Naive thymus-derived CD4-positive, alpha-beta T cell (primary cell): ENCODE results near the gene ABCF1. TPM values are rescaled to one million over a fixed set of nuclear protein-coding genes. Genes with fewer than 3 reads are reported as not detected.

Experiments used
- ATAC-seq: fragments of 150-1000 bp; cut with Tn5 transposase; 2 replicates; pipeline ENCODE4 v1.10.0; 2021; ENCODE audit warnings: mild to moderate bottlenecking, moderate library complexity
- CTCF ChIA-PET: fragments of 350-600 bp; sonication (Branson Sonifier 250); formaldehyde crosslinking; loops from one replicate; lab custom pipeline; 2021; ENCODE audit warnings: antibody characterized with exemption; lab: Charles Lee
- POLR2A ChIA-PET: fragments of 350-600 bp; sonication (Branson Sonifier 250); formaldehyde crosslinking; loops from one replicate; lab custom pipeline; 2021; ENCODE audit warnings: antibody characterized with exemption, inconsistent platforms; lab: Charles Lee
- DNase-seq, 9 donors: peaks; one replicate each; pipeline versions ENCODE4 v3.0.0 to v3.0.0-alpha.2; 2020 to 2022; ENCODE audit warnings: mixed read lengths in 1 of 9
- H3K27ac ChIP-seq: one replicate; pipeline ENCODE4 v1.7.0; 2013; ENCODE audit warnings: mild to moderate bottlenecking, low read depth, low read length, moderate library complexity
- H3K27me3 ChIP-seq, 2 donors: one replicate each; pipeline ENCODE4 v1.7.0; 2013; ENCODE audit warnings: low read length in 2 of 2, mild to moderate bottlenecking in 2 of 2, moderate library complexity in 2 of 2; ENCODE audit not compliant: control insufficient read depth in 2 of 2, insufficient read depth in 2 of 2
- H3K36me3 ChIP-seq, 3 experiments: 1 replicate in 2 of 3; 2 replicates in 1 of 3; pipeline ENCODE4 v1.7.0; 2013; ENCODE audit warnings: low read length in 3 of 3, mild to moderate bottlenecking in 3 of 3, moderate library complexity in 1 of 3; ENCODE audit not compliant: insufficient read depth in 3 of 3, control insufficient read depth in 2 of 3
- H3K4me1 ChIP-seq, 2 donors: one replicate each; pipeline ENCODE4 v1.7.0; 2013; ENCODE audit warnings: low read length in 2 of 2, mild to moderate bottlenecking in 2 of 2, moderate library complexity in 1 of 2; ENCODE audit not compliant: control insufficient read depth in 2 of 2, insufficient read depth in 2 of 2
- H3K4me3 ChIP-seq: 2 replicates; pipeline ENCODE4 v1.7.0; 2013; ENCODE audit warnings: mild to moderate bottlenecking, low read length
- H3K9me3 ChIP-seq, 3 experiments: 1 replicate in 2 of 3; 2 replicates in 1 of 3; pipeline ENCODE4 v1.7.0; 2013; ENCODE audit warnings: low read length in 3 of 3; ENCODE audit not compliant: control insufficient read depth in 2 of 3
- H3K27ac Mint-ChIP-seq, 9 donors: one replicate each; pipeline ENCODE4 v1.8.0; 2020 to 2022; ENCODE audit warnings: mixed read lengths in 9 of 9, mild to moderate bottlenecking in 8 of 9, moderate library complexity in 5 of 9, inconsistent platforms in 2 of 9
- H3K27me3 Mint-ChIP-seq, 5 donors: one replicate each; pipeline ENCODE4 v1.8.0; 2021 to 2022; ENCODE audit warnings: mixed read lengths in 5 of 5, mild to moderate bottlenecking in 1 of 5
- H3K36me3 Mint-ChIP-seq, 5 donors: one replicate each; pipeline ENCODE4 v1.8.0; 2020 to 2022; ENCODE audit warnings: mixed read lengths in 5 of 5, mild to moderate bottlenecking in 3 of 5, inconsistent platforms in 1 of 5
- H3K4me1 Mint-ChIP-seq, 7 donors: one replicate each; pipeline ENCODE4 v1.8.0; 2020 to 2022; ENCODE audit warnings: mixed read lengths in 7 of 7, mild to moderate bottlenecking in 3 of 7, inconsistent platforms in 1 of 7
- H3K4me3 Mint-ChIP-seq, 10 donors: one replicate each; pipeline ENCODE4 v1.8.0; 2020 to 2022; ENCODE audit warnings: mild to moderate bottlenecking in 10 of 10, mixed read lengths in 10 of 10, moderate library complexity in 6 of 10, inconsistent platforms in 2 of 10
- H3K9me3 Mint-ChIP-seq, 11 donors: one replicate each; pipeline ENCODE4 v1.8.0; 2020 to 2022; ENCODE audit warnings: mixed read lengths in 11 of 11, mild to moderate bottlenecking in 4 of 11, inconsistent platforms in 1 of 11, moderate library complexity in 1 of 11
- intact Hi-C, 2 donors: fragments of 100-400 bp; cut with micrococcal nuclease; formaldehyde crosslinking; loops; one replicate each; pipeline ENCODE4 v1.15.1; 2023
- polyA plus RNA-seq, 2 donors: library from polyadenylated mRNA; unstranded; fragments of 300-500 nt; fragmentation: Illumina TruSeq; gene quantifications; one replicate each; pipeline ENCODE4 v1.2.3, GENCODE V29; 2021
- total RNA-seq, 6 experiments: library from RNA in 5 of 6; stranded (reverse) in 5 of 6; gene quantifications; 1 replicate in 5 of 6; 2 replicates in 1 of 6; pipeline ENCODE4 v1.2.3 and lab custom pipeline; 2021 to 2026

Gene ABCF1
- total and polyA plus RNA-seq, 7 experiments from 2014 or later = 25.2 to 116 (median 73.8) TPM

DNA sequence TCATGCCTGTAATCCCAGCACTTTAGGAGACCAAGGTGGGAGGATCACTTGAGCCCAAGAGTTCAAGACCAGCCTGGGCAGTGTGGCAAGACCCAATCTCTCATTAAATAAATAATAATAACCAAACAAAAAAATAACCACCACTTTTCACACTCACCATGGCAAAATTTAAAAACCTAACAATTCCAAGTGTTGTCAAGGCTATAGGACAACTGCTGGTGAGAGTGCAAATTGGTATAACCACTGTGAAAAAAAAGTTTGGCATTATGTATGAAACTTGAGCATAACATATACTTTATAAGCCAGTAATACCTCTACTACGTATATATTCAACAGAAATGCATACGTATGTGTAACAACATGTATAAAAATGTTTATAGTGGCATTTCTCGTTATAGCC, 10.3 kb upstream of the ABCF1 start:
- no peak for ATAC-seq
- POLR2A ChIA-PET = interaction anchor here (1.0 to 1.4 kb wide), 3 partner anchors 9 to 50 kb away, joined by 3 to 6 read pairs (median 3); partner anchors contain the start of gene ABCF1
- intact Hi-C loops = no loop called here

GRCh38 chr6:30562470-30563425, 8.5 kb upstream of the ABCF1 start:
- peaks cover 0 to 14% (median 0%) of the 10 kb centered on the region in 3 experiments for H3K36me3 ChIP-seq
- CTCF ChIA-PET = interaction anchor here (0.7 to 1.4 kb wide), 3 partner anchors 11 to 353 kb away, joined by 3 to 6 read pairs (median 4); no protein-coding TSS in a partner anchor
- no peak for DNase-seq
- ATAC-seq = no peak
- Mint-ChIP-seq H3K9me3 (peaks cover 0 to 3% (median 0%) of the 10 kb centered on the region in 11 donors), H3K36me3 (peaks cover 4 to 17% (median 13%) of the 10 kb centered on the region in 5 donors), H3K4me3 (no peak overlapping the region), H3K27me3 (no peaks in the 10 kb centered on the region), H3K27ac (peak overlapping the region in 7 of 9 donors; percentile 7 to 62 (median 36)), H3K4me1 (peaks cover 18 to 51% (median 38%) of the 10 kb centered on the region in 7 donors)
- intact Hi-C loops = no loop called here
- peaks cover 8 to 9% of the 10 kb centered on the region in 2 donors for H3K4me1 ChIP-seq
- POLR2A ChIA-PET = interaction anchor here (1.4 kb wide), 1 partner anchor 53 kb away, joined by 3 read pairs; no protein-coding TSS in a partner anchor
- no peaks in the 10 kb centered on the region for H3K27me3 ChIP-seq
- no peak overlapping the region for H3K4me3 ChIP-seq
- no peaks in the 10 kb centered on the region for H3K9me3 ChIP-seq
- no peak overlapping the region for H3K27ac ChIP-seq

More for the DNA sequence above, 10.3 kb upstream of the ABCF1 start:
- Mint-ChIP-seq H3K9me3 (peaks cover 0 to 5% (median 0%) of the 10 kb centered on the region in 11 donors), H3K4me3 (no peak overlapping the region), H3K27ac (peak overlapping the region in 1 of 9 donors; percentile 69), H3K27me3 (no peaks in the 10 kb centered on the region), H3K36me3 (peaks cover 4 to 17% (median 14%) of the 10 kb centered on the region in 5 donors), H3K4me1 (peaks cover 16 to 55% (median 43%) of the 10 kb centered on the region in 7 donors)
- no peak overlapping the region for H3K4me3 ChIP-seq
- H3K27ac ChIP-seq = no peak overlapping the region
- CTCF ChIA-PET = no interaction called here
- DNase-seq = no peak
- H3K4me1 ChIP-seq = peaks cover 8 to 12% of the 10 kb centered on the region in 2 donors
- peaks cover 0 to 23% (median 0%) of the 10 kb centered on the region in 3 experiments for H3K36me3 ChIP-seq
- no peaks in the 10 kb centered on the region for H3K9me3 ChIP-seq
- H3K27me3 ChIP-seq = no peaks in the 10 kb centered on the region

GRCh38 chr6:30564114-30564513, 7.1 kb upstream of the ABCF1 start:
- H3K27me3 Mint-ChIP-seq = no peaks in the 10 kb centered on the region

DNA sequence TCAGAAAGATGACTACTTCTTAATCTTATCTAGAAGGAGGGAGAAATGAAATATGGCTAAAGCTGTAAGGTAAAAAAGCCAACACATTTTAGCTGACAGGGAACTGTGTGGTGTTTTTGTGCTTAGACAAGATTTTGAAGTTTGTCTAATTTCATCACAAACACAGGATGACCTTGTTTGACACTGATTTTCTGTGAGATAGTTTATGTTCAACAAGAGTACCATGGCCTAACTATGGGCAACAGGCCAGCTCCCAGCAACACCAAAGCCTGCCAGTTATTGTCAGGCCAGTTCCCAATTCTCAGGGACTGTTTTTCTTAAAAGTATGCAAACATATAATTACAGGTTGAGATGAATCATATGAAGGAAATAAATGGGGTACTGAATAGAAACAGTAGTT, 5.5 kb upstream of the ABCF1 start:
- no peak overlapping the region for H3K4me3 ChIP-seq
- Mint-ChIP-seq H3K27me3 (peaks cover 0 to 4% (median 0%) of the 10 kb centered on the region in 5 donors), H3K4me3 (no peak overlapping the region), H3K4me1 (peaks cover 17 to 45% (median 36%) of the 10 kb centered on the region in 7 donors), H3K9me3 (peaks cover 0 to 3% (median 0%) of the 10 kb centered on the region in 11 donors), H3K36me3 (peaks cover 4 to 14% (median 12%) of the 10 kb centered on the region in 5 donors), H3K27ac (peak overlapping the region in 5 of 9 donors; percentile 43 to 75 (median 64))
- CTCF ChIA-PET = interaction anchor here (1.6 to 2.0 kb wide), 4 partner anchors 9 to 82 kb away, joined by 4 to 9 read pairs (median 5); partner anchors contain the start of gene PRR3
- intact Hi-C loops = no loop called here
- H3K36me3 ChIP-seq = peaks cover 0 to 14% (median 0%) of the 10 kb centered on the region in 3 experiments
- no peak for DNase-seq
- no peak for ATAC-seq
- POLR2A ChIA-PET = interaction anchor here (0.6 to 3.0 kb wide), 5 partner anchors 8 to 53 kb away, joined by 3 to 33 read pairs (median 9); partner anchors contain the start of gene PRR3
- H3K27me3 ChIP-seq = no peaks in the 10 kb centered on the region
- no peaks in the 10 kb centered on the region for H3K9me3 ChIP-seq
- peaks cover 8 to 12% of the 10 kb centered on the region in 2 donors for H3K4me1 ChIP-seq
- H3K27ac ChIP-seq = no peak overlapping the region

More at GRCh38 chr6:30564114-30564513, 7.1 kb upstream of the ABCF1 start:
- Mint-ChIP-seq H3K9me3 (peaks cover 0 to 3% (median 0%) of the 10 kb centered on the region in 11 donors), H3K36me3 (peaks cover 4 to 17% (median 13%) of the 10 kb centered on the region in 5 donors), H3K4me3 (no peak overlapping the region), H3K4me1 (peaks cover 14 to 41% (median 33%) of the 10 kb centered on the region in 7 donors), H3K27ac (peak overlapping the region in 6 of 9 donors; percentile 34 to 86 (median 42))
- Histone ChIP-seq H3K36me3 (peaks cover 0 to 14% (median 0%) of the 10 kb centered on the region in 3 experiments), H3K4me3 (no peak overlapping the region), H3K4me1 (peaks cover 0 to 3% of the 10 kb centered on the region in 2 donors), H3K27ac (no peak overlapping the region), H3K27me3 (no peaks in the 10 kb centered on the region), H3K9me3 (no peaks in the 10 kb centered on the region)
- CTCF ChIA-PET = interaction anchor here (0.7 to 1.4 kb wide), 4 partner anchors 10 to 33 kb away, joined by 3 to 6 read pairs (median 4); no protein-coding TSS in a partner anchor
- POLR2A ChIA-PET = interaction anchor here (0.6 to 2.8 kb wide), 6 partner anchors 8 to 84 kb away, joined by 3 to 11 read pairs (median 4); no protein-coding TSS in a partner anchor
- intact Hi-C loops = no loop called here
- ATAC-seq (no peak), DNase-seq (no peak)

GRCh38 chr6:30568245-30568644, 3.0 kb upstream of the ABCF1 start:
- intact Hi-C loops = no loop called here
- H3K4me3 Mint-ChIP-seq = peak overlapping the region in 2 of 10 donors; percentile 21 to 34

More at GRCh38 chr6:30568245-30568644, 3.0 kb upstream of the ABCF1 start:
- Histone ChIP-seq H3K27ac (no peak overlapping the region), H3K9me3 (no peaks in the 10 kb centered on the region), H3K4me1 (peaks cover 23 to 29% of the 10 kb centered on the region in 2 donors), H3K36me3 (peaks cover 0 to 5% (median 0%) of the 10 kb centered on the region in 3 experiments), H3K27me3 (no peaks in the 10 kb centered on the region), H3K4me3 (no peak overlapping the region)
- ATAC-seq = no peak
- Mint-ChIP-seq H3K27ac (peak overlapping the region in 5 of 9 donors; percentile 44 to 76 (median 69)), H3K4me1 (peaks cover 41 to 59% (median 52%) of the 10 kb centered on the region in 7 donors), H3K27me3 (peaks cover 0 to 4% (median 0%) of the 10 kb centered on the region in 5 donors), H3K36me3 (peaks cover under 1 to 9% (median 2%) of the 10 kb centered on the region in 5 donors), H3K9me3 (peaks cover 0 to 5% (median 0%) of the 10 kb centered on the region in 11 donors)
- POLR2A ChIA-PET = interaction anchor here (1.0 to 3.7 kb wide), 2 partner anchors 15 to 46 kb away, joined by 3 to 59 read pairs; no protein-coding TSS in a partner anchor
- CTCF ChIA-PET = interaction anchor here (0.7 kb wide), 1 partner anchor 23 kb away, joined by 3 read pairs; no protein-coding TSS in a partner anchor
- no peak for DNase-seq
